HCT116 (cell line): ENCODE results near the gene PARP8. TPM values are rescaled to one million over a fixed set of nuclear protein-coding genes. Genes with fewer than 3 reads are reported as not detected.

Experiments
- ATAC-seq: fragments of 200-7000 bp; cut with Tn5 transposase; 2 replicates; pipeline ENCODE4 v1.9.1; 2020; ENCODE audit warnings: mild to moderate bottlenecking, moderate library complexity
- BruUV-seq: library from RNA; stranded (reverse); fragments of 400-500 nt; replicated peaks from 2 replicates; lab custom pipeline; 2021; lab: Mats Ljungman, UMichigan
- CTCF ChIA-PET: fragments of 300-600 bp; sonication (Branson Sonifier 250); formaldehyde crosslinking; loops from one replicate; lab custom pipeline; 2021; ENCODE audit warnings: antibody characterized with exemption; lab: Charles Lee
- POLR2A ChIA-PET: fragments of 300-600, 350-600 bp; sonication (Branson Sonifier 250); formaldehyde crosslinking; loops from one replicate; lab custom pipeline; 2021; ENCODE audit warnings: antibody characterized with exemption; lab: Charles Lee
- RAD21 ChIA-PET, 2 experiments: fragments of 300-600 bp; sonication (Branson Sonifier 250); formaldehyde crosslinking; loops; one replicate each; lab custom pipeline; 2023; ENCODE audit warnings: low total read pairs in 2 of 2; ENCODE audit not compliant: uncharacterized antibody in 2 of 2, unreplicated experiment in 2 of 2, low non-redundant PET in 1 of 2; lab: Charles Lee
- DNase-seq: peaks from one replicate; pipeline ENCODE4 v3.0.0-alpha.2; 2010; ENCODE audit warnings: low read depth, low spot score
- H2AFZ ChIP-seq: fragments of 200-600 bp; shearing (Covaris generic), sonication (generic); 2 replicates; pipeline ENCODE4 v1.6.1; 2017; ENCODE audit warnings: low read depth, mixed run types, mixed read lengths, antibody characterized with exemption, low read length; ENCODE audit not compliant: poor library complexity, severe bottlenecking
- H3K27ac ChIP-seq: 2 replicates; pipeline ENCODE4 v1.5.1; 2012; ENCODE audit warnings: low read depth, low read length
- H3K27me3 ChIP-seq: fragments of 200-600 bp; sonication (generic); 2 replicates; pipeline ENCODE4 v1.6.1; 2016; ENCODE audit warnings: mixed run types, low read length, mixed read lengths; ENCODE audit not compliant: insufficient read depth
- H3K36me3 ChIP-seq, 2 experiments: fragments of 200-500 bp in 1 of 2; fragments of 200-600 bp in 1 of 2; sonication (Bioruptor generic) in 1 of 2; sonication (generic) in 1 of 2; 2 replicates each; pipeline versions ENCODE4 v1.5.1 to v1.6.1; 2014 to 2016; ENCODE audit warnings: low read length in 2 of 2, inconsistent platforms in 1 of 2, mixed read lengths in 1 of 2, mixed run types in 1 of 2; ENCODE audit not compliant: insufficient read depth in 2 of 2, control insufficient read depth in 1 of 2
- H3K4me1 ChIP-seq, 2 experiments: fragments of 200-600 bp in 1 of 2; sonication (generic) in 1 of 2; 2 replicates each; pipeline versions ENCODE4 v1.5.1 to v1.6.1; 2012 to 2017; ENCODE audit warnings: low read length in 2 of 2, inconsistent platforms in 1 of 2, mild to moderate bottlenecking in 1 of 2, mixed read lengths in 1 of 2, mixed run types in 1 of 2, moderate library complexity in 1 of 2; ENCODE audit not compliant: insufficient read depth in 2 of 2, control insufficient read depth in 1 of 2
- H3K4me2 ChIP-seq: fragments of 200-600 bp; sonication (generic); 2 replicates; pipeline ENCODE4 v1.6.1; 2017; ENCODE audit warnings: mixed run types, low read length, mixed read lengths
- H3K4me3 ChIP-seq, 2 experiments: fragments of 200-600 bp in 1 of 2; sonication (generic) in 1 of 2; replicated peaks in 1 of 2; 2 replicates each; pipeline ENCODE4 v1.5.1; 2011 to 2016; ENCODE audit warnings: low read length in 2 of 2, control low read depth in 1 of 2, low read depth in 1 of 2, mild to moderate bottlenecking in 1 of 2, mixed read lengths in 1 of 2, mixed run types in 1 of 2
- H3K79me2 ChIP-seq: fragments of 200-600 bp; sonication (generic); 2 replicates; pipeline ENCODE4 v1.6.1; 2017; ENCODE audit warnings: mild to moderate bottlenecking, mixed run types, low read length, moderate library complexity, mixed read lengths; ENCODE audit not compliant: insufficient read depth
- H3K9ac ChIP-seq: fragments of 200-600 bp; sonication (generic); 2 replicates; pipeline ENCODE4 v1.6.1; 2016; ENCODE audit warnings: low read length, mixed read lengths
- H3K9me2 ChIP-seq: fragments of 200-600 bp; sonication (generic), shearing (Covaris generic); 2 replicates; pipeline ENCODE4 v1.6.1; 2017; ENCODE audit warnings: mixed run types, mild to moderate bottlenecking, moderate library complexity; ENCODE audit not compliant: insufficient read depth
- H3K9me3 ChIP-seq, 2 experiments: fragments of 200-500 bp in 1 of 2; fragments of 200-600 bp in 1 of 2; sonication (Bioruptor generic) in 1 of 2; sonication (generic) in 1 of 2; 2 replicates each; pipeline ENCODE4 v1.6.1; 2014 to 2017; ENCODE audit warnings: low read length in 2 of 2, mixed read lengths in 2 of 2, inconsistent platforms in 1 of 2, low read depth in 1 of 2, mild to moderate bottlenecking in 1 of 2, mixed run types in 1 of 2, moderate library complexity in 1 of 2; ENCODE audit not compliant: control insufficient read depth in 1 of 2, insufficient read depth in 1 of 2
- H4K20me1 ChIP-seq: fragments of 200-600 bp; sonication (generic), shearing (Covaris generic); 2 replicates; pipeline ENCODE4 v1.6.1; 2017; ENCODE audit warnings: mixed run types, mild to moderate bottlenecking, moderate library complexity; ENCODE audit not compliant: insufficient read depth
- CBX3 ChIP-seq: IDR thresholded peaks from 2 replicates; pipeline ENCODE4 v1.6.1; 2012; ENCODE audit warnings: low read depth
- CEBPB ChIP-seq: IDR thresholded peaks from 2 replicates; pipeline ENCODE4 v1.6.1; 2012; ENCODE audit warnings: low read depth
- EGR1 ChIP-seq: IDR thresholded peaks from 2 replicates; pipeline ENCODE4 v1.6.1; 2012; ENCODE audit warnings: low read depth
- EZH2 ChIP-seq: fragments of 200-600 bp; sonication (generic); IDR thresholded peaks from 2 replicates; pipeline ENCODE4 v1.6.1; 2017; ENCODE audit warnings: antibody characterized with exemption, mixed run types
- JUND ChIP-seq: IDR thresholded peaks from 2 replicates; pipeline ENCODE4 v1.6.1; 2012
- POLR2A ChIP-seq: IDR thresholded peaks from 2 replicates; pipeline ENCODE4 v1.7.0; 2011; ENCODE audit warnings: borderline replicate concordance; ENCODE audit not compliant: insufficient read depth, insufficient read length; ENCODE audit errors: extremely low read depth
- intact Hi-C: fragments of 100-400 bp; cut with micrococcal nuclease; formaldehyde crosslinking; loops from 2 replicates; pipeline ENCODE4 v1.10.0; 2022
- total RNA-seq: library from RNA; stranded (reverse); gene quantifications from one replicate; pipeline ENCODE4 v1.2.1, GENCODE V29; 2021; ENCODE audit not compliant: unreplicated experiment

PARP8 gene
- total RNA-seq, 1 experiment from 2014 or later = 19.0 TPM

- no peak overlapping the region for H3K9ac ChIP-seq
- H4K20me1 ChIP-seq = no peaks in the 10 kb centered on the region
- TF ChIP-seq EGR1 (no peak), EZH2 (no peak), CBX3 (no peak), CEBPB (no peak)
- H3K79me2 ChIP-seq = no peaks in the 10 kb centered on the region
- intact Hi-C loops = no loop called here
- H3K27ac ChIP-seq = no peak overlapping the region
- no peaks in the 10 kb centered on the region for H3K4me1 ChIP-seq
- H3K9me2 ChIP-seq = no peaks in the 10 kb centered on the region
- CTCF ChIA-PET = no interaction called here
- DNase-seq = no peak
- peaks cover 14% of the 10 kb centered on the region for H3K27me3 ChIP-seq
- H3K4me3 ChIP-seq = no peak overlapping the region
- H3K4me2 ChIP-seq = no peak overlapping the region
- RAD21 ChIA-PET = no interaction called here
- H3K9me3 ChIP-seq = no peaks in the 10 kb centered on the region
- no peaks in the 10 kb centered on the region for H3K36me3 ChIP-seq
- no TSS peak for BruUV-seq
- POLR2A ChIA-PET = no interaction called here
- H2AFZ ChIP-seq = no peak overlapping the region
- no peak for ATAC-seq
These were observed 208.0 kb downstream of the PARP8 start for GRCh38 chr5:50874306-50875001.

- POLR2A ChIA-PET = no interaction called here
- intact Hi-C loops = no loop called here
- RAD21 ChIA-PET = no interaction called here
- H2AFZ ChIP-seq = no peak overlapping the region
- no peaks in the 10 kb centered on the region for H3K4me1 ChIP-seq
- H3K9me2 ChIP-seq = no peaks in the 10 kb centered on the region
- H3K9me3 ChIP-seq = no peaks in the 10 kb centered on the region
- no peak for TF ChIP-seq POLR2A
- no peak for TF ChIP-seq EGR1
- no peak for TF ChIP-seq JUND
- H3K4me3 ChIP-seq = no peak overlapping the region
- no peaks in the 10 kb centered on the region for H3K79me2 ChIP-seq
- DNase-seq = no peak
- H3K27me3 ChIP-seq = peaks cover 15% of the 10 kb centered on the region; the same call in 1 of the 2 replicates
- BruUV-seq = no TSS peak
- no peak overlapping the region for H3K9ac ChIP-seq
- H3K27ac ChIP-seq = no peak overlapping the region
- CTCF ChIA-PET = no interaction called here
- H4K20me1 ChIP-seq = no peaks in the 10 kb centered on the region
- no peak for ATAC-seq
- H3K36me3 ChIP-seq = no peaks in the 10 kb centered on the region
- no peak overlapping the region for H3K4me2 ChIP-seq
These were observed 208.5 kb downstream of the PARP8 start for GRCh38 chr5:50875002-50875344.
